HuH-7 (cell line): Measurements from ENCODE around the gene PTPRN2.
"Not testable (repeated sequence)": the region's sequence is repeated elsewhere in the genome, so short reads cannot be mapped to it uniquely, and the experiment has no call there.

Experiments
- DNase-seq: peaks from one replicate; pipeline ENCODE4 v3.0.0; 2011; ENCODE audit warnings: low spot score

Gene PTPRN2

DNA sequence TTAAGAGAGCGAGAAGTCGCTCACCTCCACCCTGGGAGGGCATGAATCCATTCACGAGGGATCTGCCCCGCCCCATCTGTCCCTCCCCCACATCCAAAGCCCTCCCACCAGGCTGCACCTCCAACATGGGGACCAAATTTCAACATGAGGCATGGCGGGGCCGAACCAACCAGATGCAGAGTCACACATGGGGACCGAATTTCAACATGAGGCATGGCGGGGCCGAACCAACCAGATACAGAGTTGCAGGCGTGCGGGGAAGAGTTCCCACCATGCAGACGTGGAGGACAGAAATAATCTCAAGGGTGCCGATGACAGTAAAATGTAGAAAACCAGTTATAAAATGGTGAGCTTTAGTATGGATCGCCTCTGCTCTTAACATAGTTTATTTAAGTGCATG is 686.5 kb downstream of the PTPRN2 start:
- no peak for DNase-seq

DNA sequence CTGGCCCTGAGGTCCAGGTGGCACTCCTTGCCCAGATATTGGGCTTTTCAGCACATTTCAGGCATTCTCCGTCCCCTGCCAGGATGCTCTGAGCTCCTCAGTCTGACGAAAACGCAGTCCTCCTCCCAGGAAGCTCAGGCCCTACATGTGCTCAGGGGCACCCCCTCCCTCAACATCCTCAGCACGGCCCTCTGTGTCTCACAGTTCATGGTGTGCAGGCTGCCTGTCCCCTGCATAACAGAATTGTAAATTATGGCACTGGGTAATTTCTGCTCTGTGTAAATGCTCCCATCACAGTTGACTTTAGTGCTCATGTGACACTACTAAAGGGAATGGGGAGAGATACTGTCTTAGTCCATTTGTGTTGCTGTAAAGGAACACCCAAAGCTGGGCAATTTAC is 687.1 kb downstream of the PTPRN2 start:
- DNase-seq, result no peak

DNA sequence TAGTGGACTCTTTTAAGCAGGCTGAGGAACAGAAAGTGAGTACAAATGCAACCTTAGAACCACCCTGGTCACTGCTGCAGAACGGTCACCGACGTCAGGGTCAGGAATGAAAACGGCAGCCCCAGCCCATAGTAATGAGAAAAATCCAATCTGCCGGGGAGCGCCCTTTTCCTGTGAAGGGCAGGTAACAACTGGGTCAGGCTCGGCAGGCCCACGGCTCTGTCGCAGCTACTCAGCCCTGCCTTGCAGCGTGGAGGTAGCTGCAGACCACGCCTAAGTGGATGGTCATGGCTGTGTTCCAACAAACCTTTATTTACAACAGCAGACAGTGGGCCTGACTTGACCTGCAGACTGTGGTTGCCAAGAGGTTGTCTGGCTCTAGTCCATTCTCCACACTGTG is 687.6 kb downstream of the PTPRN2 start:
- no peak for DNase-seq

DNA sequence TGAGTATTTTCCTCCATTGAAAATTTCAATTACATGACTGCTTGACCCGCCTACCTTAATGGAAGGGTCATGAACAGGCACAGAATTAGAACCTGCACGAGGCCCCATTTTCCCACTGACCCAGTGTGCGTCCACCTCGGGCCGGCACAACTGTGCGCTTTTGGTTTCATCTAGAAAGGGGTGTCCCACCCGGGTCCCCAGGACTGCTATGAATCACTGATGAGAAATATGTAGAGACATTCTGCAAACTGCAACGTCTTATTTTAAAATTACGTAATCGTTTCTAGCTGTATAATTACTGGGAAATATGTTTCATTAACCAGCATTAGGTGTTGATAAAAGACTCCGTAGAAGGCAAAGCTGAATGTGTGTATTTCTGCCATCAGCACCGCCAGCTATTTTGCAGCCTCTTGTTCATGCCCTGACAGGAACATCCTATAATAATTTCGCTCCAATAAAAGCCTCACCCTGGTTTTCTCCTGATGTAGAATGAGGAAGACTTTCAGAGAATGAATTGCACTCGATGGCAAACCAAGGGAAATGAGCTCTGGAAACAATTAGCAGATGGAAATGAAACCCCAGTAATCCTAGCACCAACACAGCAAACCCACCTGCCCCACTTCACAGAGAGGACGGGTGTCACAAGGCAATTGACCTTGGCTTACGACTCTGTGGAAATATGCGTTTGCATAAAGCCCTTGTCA is 688.7 kb downstream of the PTPRN2 start:
- no peak for DNase-seq

DNA sequence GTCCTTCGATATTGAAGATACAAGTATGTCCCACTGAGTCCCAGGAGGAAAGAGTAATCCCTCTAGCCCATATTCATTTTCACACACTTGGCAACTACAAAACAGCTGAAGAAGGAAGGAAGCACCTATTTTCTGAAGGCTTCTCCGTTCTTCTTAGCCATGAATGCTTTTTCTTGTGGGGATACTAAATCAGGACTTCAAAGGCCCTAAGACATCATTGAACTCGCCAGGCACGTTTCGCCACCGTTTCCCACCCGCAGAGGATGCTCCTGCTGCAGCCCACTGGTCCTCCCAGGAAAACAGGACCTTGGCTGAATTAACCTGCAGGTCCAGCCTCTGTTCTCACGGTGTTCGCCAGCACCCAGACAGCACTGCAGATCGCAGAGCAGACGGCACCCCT is 689.4 kb downstream of the PTPRN2 start:
- no peak for DNase-seq

DNA sequence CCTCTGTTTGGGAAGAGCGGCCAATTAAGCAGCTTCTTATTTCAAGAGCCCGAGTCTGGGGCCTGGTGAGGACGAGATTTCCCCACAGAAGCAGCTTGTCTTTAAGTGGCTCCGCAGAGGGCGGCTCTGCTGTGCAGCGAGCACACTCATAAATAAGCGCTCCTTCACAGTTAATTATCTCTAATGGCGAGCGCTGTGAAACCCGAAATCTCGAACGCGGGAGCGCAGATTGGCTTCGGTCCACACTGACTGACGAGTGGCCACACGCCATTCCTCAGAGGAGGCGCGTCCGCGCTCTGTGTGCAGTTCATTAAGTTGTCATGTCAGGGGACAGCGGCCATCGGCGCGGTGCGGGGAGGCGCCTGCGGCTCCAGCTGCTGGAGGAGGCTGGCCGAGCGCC is 689.9 kb downstream of the PTPRN2 start:
- DNase-seq, result no peak

DNA sequence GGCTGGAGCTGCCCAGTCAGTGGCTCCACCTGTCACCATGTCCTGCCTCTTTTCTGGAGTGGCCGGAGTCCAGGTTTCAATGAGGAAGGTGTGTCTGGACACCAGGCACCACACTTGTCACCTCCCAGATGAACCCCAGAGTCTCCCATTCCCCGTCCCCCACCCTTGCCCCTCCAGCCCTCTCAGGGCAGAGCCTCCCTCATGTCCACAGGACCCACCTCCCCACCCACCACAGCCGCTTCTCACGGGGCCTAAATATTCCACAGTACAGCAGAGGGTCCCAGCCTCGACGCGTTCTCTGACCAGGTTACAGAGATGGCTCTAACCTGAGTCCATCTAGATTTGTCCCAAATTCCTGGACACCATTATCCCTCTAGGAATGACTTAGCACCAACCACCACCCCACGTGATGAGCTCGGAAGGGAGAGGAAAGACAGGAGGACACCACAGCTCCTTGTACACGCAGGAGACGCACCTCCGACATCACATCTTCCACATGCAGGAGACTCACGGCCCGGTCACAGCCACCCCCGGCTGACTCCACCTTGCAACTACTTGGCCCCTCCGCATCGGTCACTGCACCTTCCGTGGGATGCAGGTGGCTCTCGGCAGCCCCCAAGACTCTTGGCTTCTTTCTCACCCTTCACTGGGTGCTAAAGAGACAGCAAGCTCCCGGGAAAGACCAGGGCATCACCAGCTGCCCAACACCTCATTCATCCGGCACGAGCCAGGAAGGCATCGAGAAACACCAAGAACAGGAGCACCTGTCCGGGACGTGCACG is 690.7 kb downstream of the PTPRN2 start:
- DNase-seq, result no peak

DNA sequence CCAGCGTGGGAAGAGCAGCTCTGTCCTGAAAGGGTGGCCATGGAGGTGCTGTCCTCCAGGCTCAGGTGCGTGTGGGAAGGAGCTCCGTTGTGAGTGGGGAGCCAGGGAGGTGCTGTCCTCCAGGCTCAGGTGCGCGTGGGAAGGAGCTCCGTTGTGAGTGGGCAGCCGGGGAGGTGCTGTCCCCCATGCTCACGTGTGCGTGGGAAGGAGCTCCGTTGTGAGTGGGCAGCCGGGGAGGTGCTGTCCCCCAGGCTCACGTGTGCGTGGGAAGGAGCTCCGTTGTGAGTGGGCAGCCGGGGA is 691.3 kb downstream of the PTPRN2 start:
- DNase-seq, result not testable (repeated sequence)

DNA sequence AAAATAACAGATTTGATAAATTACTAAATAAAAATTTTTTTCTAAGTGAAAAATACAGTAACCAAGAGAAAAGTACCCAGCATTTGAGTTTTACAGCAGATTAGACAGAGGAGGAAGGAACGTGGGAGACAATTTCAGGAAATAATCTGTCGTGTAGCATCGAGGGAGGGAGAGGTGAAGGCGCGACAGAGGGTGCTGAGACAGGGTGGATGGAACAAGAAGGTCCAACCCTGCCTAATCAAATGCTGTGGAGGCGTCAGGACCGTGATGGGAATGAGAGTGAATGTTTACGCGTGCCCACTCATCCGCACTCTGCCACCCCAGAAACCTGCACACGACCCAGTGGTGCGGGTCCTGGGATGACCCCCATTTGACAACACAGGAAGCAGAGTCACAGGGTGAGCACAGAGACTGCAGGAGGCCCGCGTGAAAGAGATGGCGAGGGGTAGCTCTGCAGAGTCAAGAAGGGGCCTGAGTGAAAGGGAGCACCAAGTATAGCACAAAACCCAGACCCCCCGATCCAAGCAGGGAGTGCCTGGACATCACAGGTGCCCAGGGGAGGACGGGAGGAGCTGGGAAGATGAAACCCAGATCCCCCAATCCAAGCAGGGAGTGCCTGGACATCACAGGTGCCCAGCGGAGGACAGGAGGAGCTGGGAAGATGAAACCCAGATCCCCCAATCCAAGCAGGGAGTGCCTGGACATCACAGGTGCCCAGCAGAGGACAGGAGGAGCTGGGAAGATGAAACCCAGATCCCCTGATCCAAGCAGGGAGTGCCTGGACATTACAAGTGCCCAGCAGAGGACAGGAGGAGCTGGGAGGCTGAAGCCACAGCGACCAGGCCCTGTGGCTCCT is 691.9 kb downstream of the PTPRN2 start:
- DNase-seq, result no peak

DNA sequence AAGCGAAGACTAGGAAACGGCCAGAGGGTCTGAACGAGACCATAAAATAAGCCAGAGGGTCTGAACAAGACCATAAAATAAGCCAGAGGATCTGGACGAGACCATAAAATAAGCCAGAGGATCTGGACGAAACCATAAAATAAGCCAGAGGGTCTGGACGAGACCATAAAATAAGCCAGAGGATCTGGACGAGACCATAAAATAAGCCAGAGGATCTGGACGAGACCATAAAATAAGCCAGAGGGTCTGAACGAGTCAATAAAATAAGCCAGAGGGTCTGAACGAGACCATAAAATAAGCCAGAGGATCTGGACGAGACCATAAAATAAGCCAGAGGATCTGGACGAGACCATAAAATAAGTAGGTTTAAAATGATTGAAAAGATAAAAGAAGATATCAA is 692.5 kb downstream of the PTPRN2 start:
- not testable (repeated sequence) for DNase-seq

DNA sequence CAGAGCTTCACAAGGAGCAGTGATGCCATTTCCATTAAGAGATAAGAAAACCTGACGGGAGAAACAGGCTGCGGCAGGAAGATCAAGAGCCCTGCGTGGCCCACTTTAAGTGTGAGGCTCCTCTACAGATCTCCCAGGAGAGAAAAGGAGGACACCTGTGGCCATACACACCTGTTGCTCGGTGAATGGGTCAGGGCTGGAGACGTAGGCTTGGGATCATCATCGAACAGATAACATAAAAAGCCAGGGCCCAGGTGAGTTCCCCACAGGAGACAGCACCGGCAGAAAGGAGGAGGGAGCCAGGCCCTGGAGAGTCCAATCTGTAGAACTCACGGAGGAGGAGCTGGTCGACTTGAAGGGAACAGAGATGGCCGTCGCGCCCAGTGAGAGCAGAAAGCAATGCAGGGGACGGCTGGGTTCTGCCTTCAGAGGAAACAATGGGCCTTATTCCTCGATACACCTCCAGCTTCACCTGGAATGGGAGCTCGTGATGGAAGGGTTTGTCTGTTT is 694.0 kb downstream of the PTPRN2 start:
- DNase-seq, result no peak

DNA sequence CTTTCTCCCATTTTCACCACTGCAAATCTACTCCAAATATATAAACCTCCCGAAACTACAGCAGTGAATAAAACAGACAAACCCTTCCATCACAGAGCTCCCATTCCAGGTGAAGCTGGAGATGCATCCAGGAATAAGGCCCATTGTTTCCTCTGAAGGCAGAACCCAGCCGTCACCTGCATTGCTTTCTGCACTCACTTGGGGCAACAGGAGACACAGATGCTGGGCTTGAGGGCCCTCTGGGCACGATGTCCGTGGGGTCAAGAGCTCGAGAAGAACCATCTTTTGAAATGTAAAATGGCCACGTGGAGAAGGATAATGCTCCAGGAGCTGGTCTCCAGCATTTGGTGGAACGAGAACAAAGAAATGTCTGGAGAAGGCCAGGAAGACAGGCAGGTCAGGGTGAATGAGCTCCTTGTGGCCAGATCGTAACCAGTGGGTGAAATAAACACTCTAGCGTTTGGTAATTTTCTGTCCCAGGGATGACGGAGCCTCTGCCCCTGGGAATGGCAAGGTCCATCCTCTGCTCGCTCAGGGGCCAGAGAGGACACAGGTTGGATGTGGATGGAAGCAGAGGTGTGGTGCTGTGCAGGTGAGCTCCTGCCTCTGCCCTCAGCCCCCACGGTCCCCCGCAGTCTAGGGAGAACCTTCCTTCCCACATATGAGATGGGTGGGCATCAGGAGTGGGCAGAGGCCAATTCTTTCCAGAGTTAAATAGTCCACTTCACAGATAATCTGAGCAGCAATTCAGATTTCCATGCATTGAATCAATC is 694.7 kb downstream of the PTPRN2 start:
- DNase-seq, result no peak

DNA sequence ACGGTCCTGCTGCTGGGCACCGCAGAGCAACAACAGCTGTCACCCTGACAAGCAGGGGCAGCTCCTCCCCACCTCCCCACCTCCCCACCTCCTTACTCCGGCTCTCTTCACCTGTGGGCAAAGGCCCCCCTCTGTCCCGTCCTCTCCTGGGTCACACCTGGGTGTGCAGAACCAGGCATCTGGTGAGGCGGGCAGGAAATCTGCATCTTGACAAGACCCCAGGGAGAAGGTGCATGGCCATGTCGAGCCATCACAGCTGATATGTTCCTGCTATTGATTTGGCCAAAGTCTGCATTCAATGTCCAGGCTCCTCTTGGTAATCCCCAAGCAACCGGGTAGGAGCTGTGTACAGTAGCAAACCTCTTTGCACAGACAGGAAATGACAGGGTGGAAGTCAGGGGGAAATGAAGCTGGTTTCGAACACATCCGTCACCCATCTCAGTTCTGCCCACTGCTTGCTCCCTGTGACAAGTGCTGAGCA is 696.7 kb downstream of the PTPRN2 start:
- DNase-seq, result no peak

DNA sequence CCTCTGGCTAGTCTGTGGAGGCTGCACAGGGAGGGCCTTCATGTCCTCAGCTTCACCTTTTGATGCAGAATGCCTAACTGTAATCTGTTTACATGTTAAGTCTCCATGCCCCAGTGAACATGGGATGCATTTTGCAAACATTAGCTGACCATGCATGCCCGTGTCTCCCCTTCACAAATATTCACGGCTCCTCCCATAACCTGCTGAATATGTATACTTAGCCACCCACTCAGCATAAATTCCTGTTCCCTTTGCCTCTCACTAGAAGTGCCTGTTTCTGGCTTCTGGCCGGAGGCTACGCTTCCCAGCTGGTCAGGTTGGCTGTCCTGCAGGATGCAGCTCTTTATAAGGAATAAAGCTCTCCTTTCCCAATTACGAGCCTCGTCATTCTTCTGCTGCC is 698.1 kb downstream of the PTPRN2 start:
- no peak for DNase-seq

DNA sequence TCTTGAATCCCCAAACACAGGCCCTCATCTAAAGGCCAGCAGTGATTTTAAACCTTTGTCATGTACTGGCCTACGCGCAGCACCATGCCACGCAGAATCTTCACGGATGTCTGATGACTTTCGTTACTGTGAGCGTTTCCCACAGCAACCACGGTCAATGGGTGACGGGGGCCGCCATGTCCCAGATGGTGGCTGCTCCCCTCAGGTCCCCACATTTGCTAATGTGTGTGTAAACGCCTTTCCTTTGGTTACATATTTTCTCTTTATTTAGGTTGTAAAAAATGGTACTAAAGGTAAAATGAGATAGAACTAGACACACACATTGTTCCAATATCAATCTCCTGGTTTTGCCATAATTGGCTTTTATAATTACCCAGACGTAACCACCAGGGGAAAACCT is 699.0 kb downstream of the PTPRN2 start:
- DNase-seq, result no peak

DNA sequence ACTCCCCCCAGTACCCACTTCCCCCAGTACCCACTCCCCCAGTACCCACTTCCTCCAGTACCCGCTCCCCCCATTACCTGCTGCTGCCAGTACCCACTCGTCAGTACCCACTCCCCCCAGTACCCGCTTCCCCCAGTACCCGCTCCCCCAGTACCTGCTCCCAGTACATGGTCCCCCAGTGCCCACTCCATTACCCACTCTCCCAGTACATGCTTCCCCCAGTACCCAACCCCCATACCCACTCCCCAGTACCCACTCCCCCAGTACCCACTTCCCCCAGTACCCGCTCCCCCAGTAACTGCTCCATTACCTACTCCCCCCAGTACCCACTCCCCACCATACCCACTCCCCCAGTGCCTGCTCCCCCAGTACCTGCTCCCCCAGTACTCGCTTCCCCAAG is 700.2 kb downstream of the PTPRN2 start:
- no peak for DNase-seq

DNA sequence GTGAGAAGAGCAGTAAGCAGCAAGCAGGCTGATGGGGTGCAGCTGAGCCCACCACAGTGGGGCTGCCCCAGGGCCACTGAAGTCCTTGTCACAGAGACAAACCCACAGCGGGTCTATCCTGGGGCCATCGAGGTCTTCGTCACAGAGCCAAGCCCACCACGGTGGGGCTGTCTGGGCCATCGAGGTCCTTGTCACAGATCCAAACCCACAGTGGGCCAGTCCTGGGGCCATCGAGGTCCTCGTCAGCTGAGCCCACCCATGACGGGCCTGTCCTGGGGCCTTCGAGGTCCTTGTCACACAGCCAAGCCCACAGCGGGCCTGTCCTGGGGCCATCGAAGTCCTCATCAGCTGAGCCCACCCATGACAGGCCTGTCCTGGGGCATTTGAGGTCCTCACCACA is 700.9 kb downstream of the PTPRN2 start:
- DNase-seq, result no peak

DNA sequence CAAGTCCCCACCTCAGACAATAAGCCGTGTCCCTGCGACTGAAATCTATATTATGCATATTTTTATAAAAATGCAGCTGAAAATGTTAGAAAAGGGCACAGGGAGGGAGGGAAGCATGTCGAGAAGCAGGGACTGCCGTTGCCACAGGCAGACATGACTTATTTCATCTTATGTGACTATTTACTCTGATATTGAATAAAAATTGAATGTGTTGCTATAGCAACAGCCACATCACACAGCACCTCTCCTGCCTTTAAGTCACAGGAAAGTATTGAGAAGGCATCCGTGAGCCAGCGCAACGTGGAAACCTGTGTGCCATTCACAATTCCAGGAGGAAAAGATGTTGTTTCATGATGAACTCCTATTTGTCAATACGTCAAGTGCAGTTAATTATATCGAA is 701.4 kb downstream of the PTPRN2 start:
- no peak for DNase-seq

DNA sequence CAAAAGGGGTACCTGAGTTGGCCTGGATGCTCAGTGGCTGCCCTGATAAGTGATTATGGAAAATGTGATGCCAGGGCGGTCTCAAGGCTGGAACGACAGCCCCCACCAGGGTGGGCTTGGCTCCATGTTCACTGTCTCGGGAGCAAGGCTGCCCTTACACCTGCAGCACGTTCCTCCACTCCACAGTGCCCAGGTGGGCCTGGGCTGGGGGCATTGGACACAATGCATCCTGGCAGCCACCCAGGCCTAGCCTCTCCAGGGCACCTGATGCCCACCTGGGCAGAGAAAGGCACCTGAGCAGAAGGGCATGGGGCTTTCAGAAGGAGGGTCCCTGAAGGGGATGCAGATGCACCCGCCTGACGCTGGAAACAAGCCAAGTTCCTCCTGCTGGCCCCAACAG is 702.5 kb downstream of the PTPRN2 start:
- no peak for DNase-seq

DNA sequence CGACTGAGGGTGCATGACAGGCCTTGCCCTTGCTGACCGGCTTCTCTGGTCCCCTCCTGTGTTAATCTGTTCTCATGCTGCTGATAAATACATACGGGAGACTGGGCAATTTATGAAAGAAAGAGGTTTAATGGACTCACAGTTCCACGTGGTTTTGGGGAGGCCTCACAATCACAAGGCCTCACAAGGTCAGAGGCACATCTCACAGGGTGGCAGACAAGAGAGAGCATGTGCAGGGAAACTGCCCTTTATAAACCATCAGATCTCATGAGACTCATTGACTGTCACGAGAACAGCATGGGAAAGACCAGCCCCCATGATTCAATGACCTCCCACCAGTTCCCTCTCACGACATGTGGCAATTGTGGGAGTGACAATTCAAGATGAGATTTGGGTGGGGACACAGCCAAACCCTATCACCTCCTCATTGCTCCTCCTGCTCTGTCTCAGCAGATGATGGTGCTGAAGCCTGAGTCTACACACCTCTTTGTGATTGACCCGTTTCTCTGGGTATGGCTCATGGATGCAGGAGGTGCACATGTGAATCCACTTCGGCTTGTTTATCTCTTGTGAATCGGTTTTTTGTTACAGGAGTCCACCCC is 703.1 kb downstream of the PTPRN2 start:
- DNase-seq, result no peak

DNA sequence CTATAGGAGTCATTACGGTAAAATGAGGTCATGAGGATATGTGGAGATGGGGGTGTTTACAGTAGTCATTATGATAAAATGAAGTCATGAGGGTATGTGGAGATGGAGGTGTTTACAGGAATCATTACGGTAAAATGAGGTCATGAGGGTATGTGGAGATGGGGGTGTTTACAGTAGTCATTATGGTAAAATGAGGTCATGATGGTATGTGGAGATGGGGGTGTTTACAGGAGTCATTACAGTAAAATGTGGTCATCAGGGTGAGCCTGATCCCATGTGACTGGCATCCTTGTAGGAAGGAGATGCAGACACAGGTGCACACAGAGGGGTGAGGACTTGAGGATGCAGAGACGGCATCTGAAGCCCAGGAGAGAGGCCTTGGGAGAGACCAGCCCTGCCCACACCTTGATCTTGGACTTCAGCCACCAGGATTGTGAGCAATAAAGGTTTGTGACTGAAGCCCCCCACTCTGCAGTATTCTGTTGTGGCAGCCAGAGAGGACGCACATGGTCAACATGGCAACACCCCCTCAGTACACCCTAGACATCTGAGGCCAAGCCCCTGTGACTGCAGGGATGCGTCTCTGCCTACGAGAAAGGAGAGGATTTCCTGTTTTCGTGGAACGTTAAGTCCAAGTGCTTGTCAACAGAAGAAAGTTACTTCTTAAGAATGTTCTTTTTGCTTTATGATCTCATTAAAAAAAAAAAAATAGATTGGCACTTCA is 706.4 kb downstream of the PTPRN2 start:
- DNase-seq, result no peak
